DMS114 treated with DMSO at 0.1 percent for 48 hours (cell line): ENCODE results near the gene MED15.
"Not testable (repeated sequence)": the region's sequence is repeated elsewhere in the genome, so short reads cannot be mapped to it uniquely, and the experiment has no call there.

Experiments used
- DNase-seq: peaks from one replicate; lab custom pipeline; 2025; ENCODE audit not compliant: unreplicated experiment; lab: John Stamatoyannopoulos, UW

MED15 gene

DNA sequence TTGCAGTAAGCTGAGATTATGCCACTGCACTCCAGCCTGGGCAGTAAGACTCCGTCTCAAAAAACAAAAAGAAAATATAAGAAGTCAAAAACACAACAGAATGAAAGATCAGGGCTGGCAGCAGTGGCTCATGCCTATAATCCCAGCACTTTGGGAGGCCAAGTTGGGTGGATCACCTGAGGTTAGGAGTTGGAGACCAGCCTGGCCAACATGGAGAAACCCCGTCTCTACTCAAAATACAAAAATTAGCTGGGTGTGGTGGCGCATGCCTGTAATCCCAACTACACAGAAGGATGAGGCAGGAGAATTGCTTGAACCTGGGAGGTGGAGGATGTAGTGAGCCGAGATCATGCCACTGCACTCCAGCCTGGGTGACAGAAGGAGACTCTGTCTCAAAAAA, 87.1 kb downstream of the MED15 start:
- DNase-seq: not testable (repeated sequence)

DNA sequence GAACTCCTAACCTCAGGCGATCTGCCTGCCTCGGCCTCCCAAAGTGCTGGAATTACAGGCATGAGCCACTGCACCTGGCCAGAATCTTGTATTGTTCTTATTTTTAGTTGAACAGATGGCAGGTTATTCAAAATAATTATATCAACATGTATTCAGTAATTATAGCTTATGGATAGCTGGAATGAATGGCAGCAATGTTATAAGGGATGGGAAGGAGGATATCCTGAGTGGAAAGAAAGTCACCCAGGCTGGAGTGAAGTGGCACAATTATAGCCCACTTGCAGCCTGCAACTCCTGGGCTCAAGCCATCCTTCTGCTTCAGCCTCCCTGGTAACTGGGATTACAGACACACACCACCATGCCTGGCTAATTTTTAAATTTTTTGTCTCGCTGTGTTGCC, 88.1 kb downstream of the MED15 start:
- no peak for DNase-seq

DNA sequence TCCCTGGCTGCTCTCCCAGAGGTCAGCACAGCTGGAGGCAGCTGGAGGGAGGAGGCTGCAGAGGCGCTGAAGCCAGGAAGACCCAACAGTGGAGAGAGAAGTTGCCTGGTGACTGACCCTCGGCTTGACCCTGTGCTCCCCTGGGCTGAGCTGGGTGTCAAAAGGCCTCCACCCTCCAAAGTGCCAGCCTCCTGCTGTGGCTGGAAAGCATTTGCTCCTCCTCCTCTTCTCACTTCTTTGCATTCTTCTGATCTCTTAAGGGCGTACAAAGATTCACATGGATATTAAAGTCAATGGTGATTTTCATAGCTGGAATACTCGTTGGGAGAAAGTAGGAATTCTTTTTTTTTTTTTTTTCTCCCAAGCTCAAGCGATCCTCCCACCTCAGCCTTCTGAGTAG, 91.7 kb downstream of the MED15 start:
- DNase-seq: no peak

DNA sequence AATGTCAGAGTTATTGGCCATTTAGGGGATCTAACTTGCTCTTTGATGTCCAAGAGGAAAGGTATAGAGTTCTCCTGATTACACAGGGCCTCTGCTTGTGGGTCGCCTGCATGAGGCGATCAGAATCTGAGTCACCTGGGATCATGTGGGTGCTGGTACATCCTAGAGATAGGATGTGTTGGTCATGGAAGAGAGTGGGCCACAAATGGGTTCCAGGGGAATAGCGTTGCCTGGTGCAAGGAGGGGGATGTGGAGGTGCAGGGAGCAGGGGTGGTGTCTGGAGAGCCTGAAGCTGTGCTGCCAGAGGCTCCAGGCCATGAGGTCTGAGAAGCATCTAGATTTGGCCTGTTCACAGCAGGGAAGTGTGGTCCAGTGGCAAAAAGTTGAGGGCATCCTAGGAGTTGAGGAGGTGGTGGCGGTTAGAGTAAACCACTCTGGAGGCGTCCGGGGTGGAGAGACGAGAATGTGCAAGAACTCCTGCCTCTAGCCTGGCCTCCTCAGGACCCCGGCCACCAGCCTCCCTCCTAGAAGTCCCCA, 92.8 kb downstream of the MED15 start:
- DNase-seq: no peak

DNA sequence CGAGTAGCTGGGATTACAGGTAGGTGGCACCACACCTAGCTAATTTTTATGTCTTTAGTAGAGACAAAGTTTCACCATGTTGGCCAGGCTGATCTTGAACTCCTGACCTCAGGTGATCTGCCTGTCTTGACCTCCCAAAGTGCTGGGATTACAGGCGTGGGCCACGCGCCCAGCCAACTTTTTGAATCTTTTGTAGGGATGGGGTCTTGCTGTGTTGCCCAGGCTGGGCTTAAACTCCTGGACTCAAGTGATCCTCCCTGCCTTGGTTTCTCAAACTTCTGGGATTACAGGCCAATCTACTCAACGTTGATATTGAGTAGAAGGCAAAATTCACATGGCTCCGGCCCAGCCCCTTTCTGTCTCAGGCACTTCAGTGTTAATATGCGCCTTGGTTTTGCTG, 93.9 kb downstream of the MED15 start:
- no peak for DNase-seq

DNA sequence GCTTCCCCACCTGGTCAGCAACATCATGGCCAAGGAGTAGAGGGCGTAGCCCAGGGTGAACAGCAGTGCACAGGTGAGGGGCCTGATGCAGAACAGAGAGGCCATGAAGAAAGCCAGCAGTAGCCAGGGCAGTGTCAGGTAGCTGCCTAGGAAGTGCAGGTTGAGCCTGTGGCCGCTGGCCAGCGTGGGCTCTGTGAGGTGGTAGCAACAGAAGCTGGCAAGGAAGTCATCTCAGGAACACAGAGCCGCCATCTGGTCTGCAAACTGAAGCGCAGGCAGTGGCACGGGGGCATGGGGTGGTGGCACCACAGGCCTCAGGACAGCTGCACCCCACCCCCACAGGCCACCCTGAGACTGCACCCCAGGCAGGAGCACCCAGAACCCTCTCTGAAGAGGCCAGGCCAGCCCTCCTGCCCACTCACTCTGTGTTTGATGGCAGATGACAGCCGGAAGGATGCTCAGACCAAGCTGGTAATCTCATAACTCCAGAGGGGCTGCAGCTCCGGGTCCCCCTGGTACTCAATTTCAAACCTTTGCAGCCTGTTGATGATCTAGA, 95.3 kb downstream of the MED15 start:
- DNase-seq: no peak

DNA sequence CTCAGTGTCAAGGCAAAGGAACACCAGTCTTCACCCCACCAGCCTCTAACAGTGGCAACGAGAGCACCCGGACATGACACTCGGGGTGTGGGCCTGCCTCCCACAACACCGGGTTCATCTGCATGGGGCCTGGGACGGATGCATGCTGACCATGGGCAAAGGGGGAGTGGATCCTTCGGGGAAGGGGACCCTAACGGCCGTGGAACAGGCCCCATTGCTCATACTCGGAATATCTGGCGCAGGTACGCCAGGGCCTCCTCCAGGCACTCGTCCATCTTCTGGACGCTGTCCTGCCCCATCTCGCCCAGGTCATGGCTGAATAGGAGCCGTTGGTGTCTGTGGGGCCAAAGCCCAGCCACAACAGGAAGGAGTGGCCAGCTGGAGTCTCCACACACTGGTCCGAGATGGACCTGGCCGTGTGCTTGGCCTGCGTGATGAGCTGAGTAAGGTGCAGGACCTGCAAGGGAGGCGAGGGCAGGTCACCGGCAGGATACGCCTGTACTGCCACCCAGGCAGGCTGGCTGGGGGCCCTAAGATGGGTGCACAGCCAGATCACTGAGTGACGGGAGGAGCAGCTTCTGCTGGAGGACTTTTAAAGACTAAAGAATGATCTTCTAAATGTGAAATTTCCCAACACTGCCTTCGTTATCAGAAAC, 96.8 kb downstream of the MED15 start:
- no peak for DNase-seq

DNA sequence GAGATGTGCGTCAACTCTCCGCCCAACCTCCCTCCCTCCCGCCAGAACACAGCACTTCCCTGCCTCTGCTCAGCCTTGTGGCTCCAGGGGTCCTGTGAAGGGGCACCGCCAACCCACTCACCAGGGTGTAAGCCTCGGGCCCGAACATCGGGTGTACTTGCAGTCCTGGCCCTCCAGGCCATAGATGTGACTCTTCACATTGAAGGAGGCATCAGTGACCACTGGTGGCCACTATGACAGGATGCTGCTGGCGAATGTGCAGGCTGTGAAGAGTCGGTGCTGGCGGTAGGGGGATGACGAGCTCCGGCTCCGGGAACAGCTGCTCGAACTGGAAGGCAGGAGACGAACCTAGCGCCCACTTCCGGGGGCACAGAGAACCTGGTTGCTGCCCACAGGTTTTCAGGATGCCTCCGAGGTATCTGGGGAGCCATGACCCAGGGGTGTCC, 97.4 kb downstream of the MED15 start:
- no peak for DNase-seq

DNA sequence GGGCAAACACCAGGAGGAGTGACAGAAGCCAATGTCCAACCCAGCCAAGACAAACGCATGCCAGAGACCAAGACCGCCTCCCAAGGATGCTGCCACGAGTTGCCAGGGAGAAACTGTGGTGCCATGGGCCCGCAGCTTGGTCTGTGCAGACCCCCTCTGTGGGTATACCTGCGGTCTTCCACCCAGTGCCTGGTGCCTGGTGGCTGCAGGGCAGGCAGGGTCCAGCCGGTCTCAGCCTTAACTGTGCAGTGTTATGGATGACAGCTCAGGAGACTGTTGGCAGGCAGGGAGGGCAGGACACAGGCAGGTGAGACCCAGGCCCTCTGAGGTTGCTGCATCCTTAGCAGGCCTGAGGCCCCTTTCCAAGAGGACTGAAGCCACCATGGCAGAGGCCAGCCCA, 97.9 kb downstream of the MED15 start:
- no peak for DNase-seq

DNA sequence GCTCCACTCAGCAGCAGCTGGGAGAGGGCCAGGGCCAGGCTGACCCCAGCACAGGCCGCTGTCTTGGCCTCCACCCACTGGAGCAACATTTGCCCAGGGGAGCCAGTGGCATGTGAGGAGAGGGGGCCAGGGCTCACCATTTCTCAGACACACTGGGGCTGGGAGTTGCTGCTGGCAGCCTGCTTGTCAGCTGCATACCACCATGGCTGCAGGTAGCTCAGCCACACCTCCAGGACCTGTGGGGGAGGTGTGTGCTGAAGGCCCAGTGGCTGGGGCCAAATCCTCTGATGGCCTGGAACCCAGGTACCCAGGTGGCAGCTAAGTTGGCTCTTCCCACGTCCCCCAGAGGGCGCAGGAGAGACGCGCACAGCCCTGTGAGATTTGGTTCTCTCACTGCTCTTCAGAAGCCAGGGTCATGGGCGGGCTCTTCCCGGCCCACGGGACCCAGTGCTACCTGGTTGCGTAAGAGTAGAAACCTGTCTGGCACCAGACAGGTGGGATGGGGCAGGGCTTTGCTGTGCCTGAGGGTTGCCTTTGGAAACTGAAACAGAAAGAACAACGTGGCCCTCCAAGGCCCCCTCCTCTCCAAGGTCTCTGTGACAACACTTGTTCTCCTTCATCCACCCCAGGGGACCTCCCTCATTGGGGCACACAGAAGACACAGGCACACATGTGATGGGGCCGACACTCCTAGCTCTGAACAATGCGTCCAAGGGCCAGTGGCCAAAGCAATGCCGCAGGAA, 98.8 kb downstream of the MED15 start:
- peak; percentile 9 for DNase-seq

DNA sequence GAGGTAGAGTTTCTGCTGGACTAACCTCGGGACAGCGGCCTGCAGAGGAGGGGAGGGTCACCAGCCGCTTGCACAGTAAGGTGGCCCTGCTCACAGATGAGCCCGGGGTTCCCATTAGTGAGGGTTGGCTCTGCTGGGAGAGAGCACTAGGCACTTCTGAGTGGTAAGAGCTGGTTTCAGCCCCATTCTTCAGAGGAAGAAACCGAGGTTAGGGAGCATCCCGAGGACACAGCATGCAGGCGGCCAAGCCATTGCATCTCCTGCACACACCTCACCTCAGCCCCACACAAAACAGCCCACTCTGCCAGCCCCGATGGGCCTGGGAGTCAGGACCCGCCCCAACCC, 99.3 kb downstream of the MED15 start:
- DNase-seq: no peak

DNA sequence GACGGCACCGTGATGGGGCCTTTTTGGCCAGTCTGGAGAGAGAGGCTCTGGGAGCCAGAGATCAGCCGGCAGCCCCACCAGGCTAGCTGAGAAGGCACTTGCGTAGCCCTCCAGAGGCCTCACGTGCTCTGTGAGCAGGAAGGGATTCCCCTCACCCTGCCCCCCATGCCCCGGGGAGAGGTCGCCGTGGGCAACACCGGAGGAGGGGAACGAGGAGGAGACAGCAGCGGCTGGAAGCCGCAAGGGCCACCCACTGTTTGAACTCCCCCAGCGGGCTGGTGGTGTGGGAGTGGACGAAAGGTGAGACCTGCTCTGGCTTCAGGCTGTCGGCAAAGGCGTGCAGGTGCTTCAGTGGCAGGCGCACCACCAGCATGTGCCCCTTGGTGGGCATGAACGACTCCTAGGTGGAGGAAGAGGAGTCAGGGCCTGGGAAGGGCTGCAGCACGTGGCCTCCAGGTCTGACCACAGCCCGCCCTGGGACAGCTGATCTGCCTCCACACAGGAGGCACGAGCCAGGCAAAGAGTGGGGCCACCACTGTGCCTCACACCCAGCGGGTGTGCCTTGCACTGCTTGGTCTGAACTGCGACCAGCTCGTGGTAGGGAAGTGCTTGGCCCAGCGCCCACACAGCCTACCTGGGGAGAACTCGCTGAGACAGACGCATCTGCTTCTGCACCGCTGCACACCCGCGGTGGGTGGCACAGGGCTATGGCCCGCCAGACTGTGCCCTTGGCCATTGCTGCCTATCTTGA, 99.9 kb downstream of the MED15 start:
- DNase-seq: no peak

DNA sequence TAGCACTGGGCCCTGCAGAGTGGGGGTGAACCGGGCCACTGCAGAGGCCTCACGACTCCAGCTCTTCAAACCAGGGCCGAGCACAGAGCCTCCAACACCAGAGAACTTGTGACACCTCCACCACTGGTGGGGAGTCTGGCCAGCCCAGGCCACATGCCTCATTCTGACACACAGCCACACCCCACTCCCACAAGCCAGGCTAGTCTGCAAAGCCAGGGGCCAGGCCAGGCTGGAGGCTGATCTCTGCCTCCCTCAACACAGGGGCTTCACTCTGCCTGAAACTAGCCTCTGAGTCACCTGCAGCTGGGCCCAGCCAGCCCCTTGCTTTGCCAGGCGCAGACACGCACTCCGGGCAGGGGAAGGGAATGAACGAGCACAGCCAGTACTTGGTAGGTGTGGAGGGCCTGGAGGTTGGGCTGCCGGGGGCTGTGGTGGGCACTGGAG, 102.9 kb downstream of the MED15 start:
- no peak for DNase-seq

DNA sequence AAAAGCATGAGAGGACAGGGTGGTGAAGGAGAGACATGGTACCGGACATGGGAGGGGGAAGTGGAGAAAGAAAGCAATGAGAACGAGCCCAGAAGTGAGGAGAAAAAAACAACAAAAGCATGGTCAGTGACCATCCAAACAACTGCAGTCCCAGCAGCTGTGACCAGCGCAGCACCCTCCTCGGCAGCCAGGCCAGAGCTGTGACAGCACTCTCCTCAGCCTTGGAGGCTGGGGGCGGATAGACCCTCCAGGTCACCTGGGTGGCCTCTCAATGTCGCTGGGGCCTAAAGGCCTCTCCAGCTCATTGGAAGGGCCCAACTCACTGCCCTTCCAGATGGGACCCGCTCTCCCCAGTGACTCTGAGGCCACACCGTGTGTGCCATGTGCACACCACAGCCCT, 103.3 kb downstream of the MED15 start:
- DNase-seq: no peak

DNA sequence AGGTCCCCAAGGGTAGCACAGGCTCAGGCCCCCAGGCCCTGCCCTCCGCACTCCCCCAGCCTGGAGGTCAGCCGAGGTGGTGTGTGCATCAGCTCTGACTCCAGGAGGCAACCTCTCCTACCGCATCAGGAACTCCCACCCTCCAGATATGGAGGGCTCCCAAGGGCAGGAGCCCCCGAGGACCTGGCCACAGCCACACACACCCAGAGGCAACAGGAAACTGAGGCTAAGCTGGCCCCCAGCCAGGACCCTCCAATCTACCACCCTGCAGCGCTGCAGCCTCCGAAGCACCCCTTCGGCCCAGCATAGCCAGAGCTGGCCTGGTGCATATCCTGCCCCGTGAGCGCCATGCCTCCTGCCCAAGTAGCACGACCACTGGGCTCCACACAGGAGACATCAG, 104.0 kb downstream of the MED15 start:
- DNase-seq: no peak

DNA sequence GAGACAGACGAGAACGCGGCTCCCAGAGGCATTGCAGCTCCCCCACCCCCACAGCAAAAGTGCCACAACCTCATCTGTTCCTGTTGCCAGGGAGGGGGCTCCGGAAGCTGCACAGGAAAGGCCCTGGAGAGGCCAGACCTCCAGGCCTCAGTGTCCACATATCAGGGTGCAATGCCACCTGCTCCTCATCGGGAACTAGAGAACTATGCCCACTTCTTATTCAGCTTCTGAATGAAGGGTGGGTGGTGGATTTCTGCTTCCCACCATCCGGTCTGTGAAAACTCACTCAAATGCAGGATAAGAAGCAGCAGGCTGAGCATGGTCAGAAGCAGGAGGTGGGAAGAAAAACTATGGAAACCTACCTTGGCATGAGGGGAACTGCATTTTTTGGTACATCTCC, 105.9 kb downstream of the MED15 start:
- no peak for DNase-seq

DNA sequence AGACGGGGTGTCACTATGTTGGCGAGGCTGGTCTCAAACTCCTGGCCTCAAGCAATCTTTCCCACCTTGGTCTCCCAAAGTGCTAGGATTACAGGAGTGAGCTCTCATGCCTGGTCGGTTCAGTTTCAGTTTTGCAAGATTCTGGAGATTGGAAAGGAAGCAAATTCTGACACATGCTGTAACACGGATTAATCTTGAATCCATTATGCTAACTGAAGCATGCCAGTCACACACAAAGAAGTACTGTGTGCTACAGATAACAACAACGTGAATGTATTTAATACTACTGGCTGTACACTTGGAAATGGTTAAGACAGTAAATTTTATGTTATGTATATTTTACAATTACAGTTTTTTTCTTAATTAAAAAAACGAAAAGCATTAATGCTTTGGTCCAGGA, 107.6 kb downstream of the MED15 start:
- no peak for DNase-seq

DNA sequence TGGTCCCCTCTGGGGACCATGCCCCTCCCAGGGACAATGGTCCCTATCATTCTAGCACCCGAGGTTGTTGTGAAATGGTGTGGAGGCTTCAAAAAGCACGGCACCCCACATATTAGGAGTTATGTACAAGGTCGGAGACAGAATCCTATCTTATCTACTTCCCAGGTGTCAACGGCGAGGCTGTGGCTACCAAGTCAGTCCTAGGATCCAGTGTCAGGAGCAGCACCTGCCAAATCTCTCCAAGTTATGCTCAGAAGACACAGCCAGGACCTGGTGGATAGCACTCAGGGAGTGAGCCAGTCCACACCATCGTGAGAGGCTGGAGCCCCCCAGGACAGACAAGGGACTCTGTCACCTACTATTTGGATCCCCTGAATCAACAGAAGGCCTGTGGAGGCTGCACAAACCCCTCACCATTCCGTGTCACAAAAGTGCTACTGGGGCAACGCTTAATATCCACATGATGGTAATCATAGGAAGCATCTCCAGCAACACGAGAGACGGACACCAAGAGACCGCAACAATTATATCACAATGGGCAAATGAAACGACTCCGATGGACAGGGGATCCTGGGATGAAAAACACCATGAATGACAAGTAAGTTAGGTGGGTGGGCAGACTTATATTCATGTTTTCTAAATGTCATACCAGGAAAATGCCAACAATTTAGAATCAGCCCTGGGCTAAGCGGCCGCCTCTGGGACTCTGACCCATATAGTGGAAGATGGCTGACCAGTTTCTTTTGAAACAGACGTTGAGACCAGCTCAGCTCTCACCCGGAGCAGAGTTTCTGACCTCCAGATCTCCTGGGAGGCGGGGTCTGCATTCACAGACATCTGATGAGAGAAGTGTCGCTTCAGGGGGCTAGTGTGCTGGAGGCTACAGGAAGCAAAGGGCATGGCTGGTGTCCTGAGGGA, 108.4 kb downstream of the MED15 start:
- DNase-seq: no peak

DNA sequence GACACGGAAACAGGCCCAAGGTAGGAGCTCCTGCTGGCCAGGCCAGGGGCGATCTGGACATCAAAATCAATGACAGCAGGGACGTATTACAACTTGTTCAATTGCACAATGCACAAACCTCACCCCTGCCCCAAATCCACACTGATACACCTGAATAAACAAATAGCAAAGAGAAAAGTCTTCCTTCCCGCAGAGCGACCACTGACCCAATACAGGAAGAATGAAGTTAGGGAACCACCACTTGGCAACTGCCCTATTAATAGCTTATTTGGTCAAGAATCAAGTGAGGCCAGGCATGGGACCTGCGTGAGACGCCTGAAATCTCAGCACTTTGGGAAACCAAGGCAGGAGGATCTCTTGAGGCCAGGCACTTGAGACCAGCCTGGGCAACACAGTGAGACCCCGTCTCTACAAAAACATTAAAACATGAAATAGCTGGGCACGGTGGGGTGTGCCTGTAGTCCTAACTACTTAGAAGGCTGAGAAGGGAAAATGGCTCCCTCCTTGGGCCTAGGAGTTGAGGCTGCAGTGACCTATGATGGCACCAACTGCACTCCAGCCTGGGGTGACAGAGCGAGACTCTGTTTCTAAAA, 109.1 kb downstream of the MED15 start:
- DNase-seq: no peak

DNA sequence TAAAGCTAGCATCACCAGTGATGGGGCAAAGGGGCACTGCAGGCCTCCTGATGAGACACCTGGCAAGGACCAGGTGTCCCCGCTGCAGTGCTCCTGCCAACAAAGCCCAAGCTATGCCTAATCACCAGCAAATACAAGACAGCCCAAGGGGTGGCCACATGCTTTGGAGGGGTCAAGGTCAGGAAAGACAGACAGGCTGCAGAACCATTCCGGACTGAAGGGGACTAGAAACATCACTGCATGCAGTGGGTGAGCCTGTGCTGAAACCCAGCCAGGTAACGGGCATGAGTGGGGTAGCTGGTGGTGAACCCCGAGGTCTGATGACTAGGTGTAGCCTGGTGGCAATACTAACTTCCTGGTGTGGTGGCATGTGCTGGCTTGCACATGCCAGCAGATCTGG, 111.1 kb downstream of the MED15 start:
- no peak for DNase-seq
